HFFc6 (cell line): ENCODE data around the gene KXD1. TPM values are rescaled to one million over a fixed set of nuclear protein-coding genes. Genes with fewer than 3 reads are reported as not detected.

Source experiments
- DNase-seq: peaks from one replicate; pipeline ENCODE4 v3.0.0-alpha.2; 2018
- H3K27ac Mint-ChIP-seq: 2 replicates; pipeline ENCODE4 v1.8.0; 2020; ENCODE audit warnings: mild to moderate bottlenecking, mixed read lengths
- H3K27me3 Mint-ChIP-seq: 2 replicates; pipeline ENCODE4 v1.8.0; 2021; ENCODE audit warnings: mild to moderate bottlenecking, moderate library complexity, mixed read lengths; ENCODE audit not compliant: insufficient read depth
- H3K36me3 Mint-ChIP-seq: 2 replicates; pipeline ENCODE4 v1.8.0; 2021; ENCODE audit warnings: low read depth, mixed read lengths
- H3K4me1 Mint-ChIP-seq: 2 replicates; pipeline ENCODE4 v1.8.0; 2020; ENCODE audit warnings: low read depth, mixed read lengths
- H3K4me3 Mint-ChIP-seq: 2 replicates; pipeline ENCODE4 v1.8.0; 2020; ENCODE audit warnings: mild to moderate bottlenecking, moderate library complexity, mixed read lengths
- H3K9me3 Mint-ChIP-seq: 2 replicates; pipeline ENCODE4 v1.8.0; 2020; ENCODE audit warnings: mild to moderate bottlenecking, mixed read lengths
- total RNA-seq, 6 experiments: library from RNA; stranded (reverse); fragmentation: NEBNext Ultra II Directional; extraction: Animal tissue kit (Norgen Biotek cat#: 25700); gene quantifications; 2 replicates in 1 of 6; 3 replicates in 5 of 6; pipeline ENCODE4 v1.2.3, GENCODE V29; 2021
- TF ChIP-seq, protein P1 (sequence below): fragments of 200-600 bp; sonication (generic); IDR thresholded peaks from 2 replicates; pipeline ENCODE4 v1.5.0; 2021; ENCODE audit warnings: antibody characterized with exemption, mild to moderate bottlenecking

The KXD1 gene
- total RNA-seq, 6 experiments from 2014 or later = 109 to 123 (median 115) TPM

DNA sequence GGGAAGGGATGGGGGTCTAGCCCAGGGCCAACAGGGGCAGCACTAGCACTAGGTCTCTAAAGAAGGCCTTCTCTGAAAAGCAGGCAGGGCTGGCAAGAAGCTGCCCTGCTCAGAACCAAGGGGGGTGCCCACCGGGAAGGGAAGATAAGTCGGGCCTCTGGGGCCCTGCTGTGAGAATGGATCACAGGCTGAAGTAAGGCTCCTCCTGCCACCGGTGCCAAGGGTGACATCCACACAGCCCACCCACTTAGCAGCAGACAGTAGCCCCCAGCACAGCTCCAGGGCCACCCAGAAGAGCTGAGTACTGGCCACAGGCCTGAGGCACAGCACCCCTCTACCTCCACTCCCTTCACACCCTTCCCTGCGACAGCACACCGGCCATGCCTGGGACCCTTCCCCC lies 41.7 kb upstream of the KXD1 start:
- H3K4me3 Mint-ChIP-seq = no peak overlapping the region
- peak overlapping the region; percentile 73 for H3K27ac Mint-ChIP-seq

DNA sequence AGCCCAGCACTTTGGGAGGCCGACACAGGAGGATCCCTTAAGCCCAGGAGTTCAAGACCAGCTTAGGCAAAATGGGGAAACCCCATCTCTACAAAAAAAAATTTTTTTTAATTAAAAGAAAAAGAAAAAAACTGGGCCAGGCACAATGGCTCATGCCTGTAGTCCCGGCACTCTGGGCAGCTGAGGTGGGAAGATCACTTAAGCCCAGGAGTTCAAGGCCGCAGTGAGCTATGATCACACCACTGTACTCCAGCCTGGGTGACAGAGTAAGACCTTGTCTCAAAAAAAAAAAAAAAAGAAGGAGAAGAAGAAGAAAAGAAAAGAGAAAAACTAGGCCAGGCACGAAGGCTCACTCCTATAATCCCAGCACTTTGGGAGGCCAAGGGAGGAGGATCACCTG lies 40.1 kb upstream of the KXD1 start:
- no peaks in the 10 kb centered on the region for H3K9me3 Mint-ChIP-seq
- peaks cover 58% of the 10 kb centered on the region for H3K4me1 Mint-ChIP-seq
- peaks cover 2% of the 10 kb centered on the region; the same call in 1 of the 2 replicates for H3K27me3 Mint-ChIP-seq
- DNase-seq = no peak
- peaks cover 7% of the 10 kb centered on the region for H3K36me3 Mint-ChIP-seq
- TF ChIP-seq, protein P1, sequence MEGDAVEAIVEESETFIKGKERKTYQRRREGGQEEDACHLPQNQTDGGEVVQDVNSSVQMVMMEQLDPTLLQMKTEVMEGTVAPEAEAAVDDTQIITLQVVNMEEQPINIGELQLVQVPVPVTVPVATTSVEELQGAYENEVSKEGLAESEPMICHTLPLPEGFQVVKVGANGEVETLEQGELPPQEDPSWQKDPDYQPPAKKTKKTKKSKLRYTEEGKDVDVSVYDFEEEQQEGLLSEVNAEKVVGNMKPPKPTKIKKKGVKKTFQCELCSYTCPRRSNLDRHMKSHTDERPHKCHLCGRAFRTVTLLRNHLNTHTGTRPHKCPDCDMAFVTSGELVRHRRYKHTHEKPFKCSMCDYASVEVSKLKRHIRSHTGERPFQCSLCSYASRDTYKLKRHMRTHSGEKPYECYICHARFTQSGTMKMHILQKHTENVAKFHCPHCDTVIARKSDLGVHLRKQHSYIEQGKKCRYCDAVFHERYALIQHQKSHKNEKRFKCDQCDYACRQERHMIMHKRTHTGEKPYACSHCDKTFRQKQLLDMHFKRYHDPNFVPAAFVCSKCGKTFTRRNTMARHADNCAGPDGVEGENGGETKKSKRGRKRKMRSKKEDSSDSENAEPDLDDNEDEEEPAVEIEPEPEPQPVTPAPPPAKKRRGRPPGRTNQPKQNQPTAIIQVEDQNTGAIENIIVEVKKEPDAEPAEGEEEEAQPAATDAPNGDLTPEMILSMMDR = no peak
- no peak overlapping the region for H3K4me3 Mint-ChIP-seq
- H3K27ac Mint-ChIP-seq = no peak overlapping the region

More for the DNA sequence above, 41.7 kb upstream of the KXD1 start:
- H3K4me1 Mint-ChIP-seq = peaks cover 58% of the 10 kb centered on the region
- H3K36me3 Mint-ChIP-seq = peaks cover 4% of the 10 kb centered on the region
- peaks cover 2% of the 10 kb centered on the region; the same call in 1 of the 2 replicates for H3K27me3 Mint-ChIP-seq
- TF ChIP-seq, protein P1 = no peak
- H3K9me3 Mint-ChIP-seq = no peaks in the 10 kb centered on the region
- no peak for DNase-seq

DNA sequence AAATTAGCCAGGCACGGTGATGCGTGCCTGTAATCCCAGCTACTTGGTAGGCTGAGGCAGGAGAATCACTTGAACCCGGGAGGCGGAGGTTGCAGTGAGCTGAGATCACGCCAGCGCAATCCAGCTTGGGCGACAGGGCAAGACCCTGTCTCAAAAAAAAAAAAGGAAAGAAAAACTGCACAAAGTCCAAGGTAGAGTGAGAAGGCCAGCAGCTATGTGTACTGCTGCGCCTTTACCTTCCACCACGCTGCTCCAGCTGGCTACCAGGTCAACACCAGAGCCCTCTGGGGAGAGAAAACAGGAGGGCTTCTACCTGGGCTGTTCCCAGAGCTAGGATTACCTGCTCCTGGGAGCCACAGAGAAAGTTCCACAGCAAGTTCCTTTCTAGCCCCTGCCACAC lies 39.0 kb upstream of the KXD1 start:
- Mint-ChIP-seq H3K27ac (peak overlapping the region; percentile 97; the same call in 1 of the 2 replicates), H3K27me3 (peaks cover 2% of the 10 kb centered on the region; the same call in 1 of the 2 replicates), H3K4me1 (peaks cover 49% of the 10 kb centered on the region), H3K36me3 (peaks cover 7% of the 10 kb centered on the region), H3K4me3 (no peak overlapping the region), H3K9me3 (no peaks in the 10 kb centered on the region)
- no peak for DNase-seq
- TF ChIP-seq, protein P1 = no peak

DNA sequence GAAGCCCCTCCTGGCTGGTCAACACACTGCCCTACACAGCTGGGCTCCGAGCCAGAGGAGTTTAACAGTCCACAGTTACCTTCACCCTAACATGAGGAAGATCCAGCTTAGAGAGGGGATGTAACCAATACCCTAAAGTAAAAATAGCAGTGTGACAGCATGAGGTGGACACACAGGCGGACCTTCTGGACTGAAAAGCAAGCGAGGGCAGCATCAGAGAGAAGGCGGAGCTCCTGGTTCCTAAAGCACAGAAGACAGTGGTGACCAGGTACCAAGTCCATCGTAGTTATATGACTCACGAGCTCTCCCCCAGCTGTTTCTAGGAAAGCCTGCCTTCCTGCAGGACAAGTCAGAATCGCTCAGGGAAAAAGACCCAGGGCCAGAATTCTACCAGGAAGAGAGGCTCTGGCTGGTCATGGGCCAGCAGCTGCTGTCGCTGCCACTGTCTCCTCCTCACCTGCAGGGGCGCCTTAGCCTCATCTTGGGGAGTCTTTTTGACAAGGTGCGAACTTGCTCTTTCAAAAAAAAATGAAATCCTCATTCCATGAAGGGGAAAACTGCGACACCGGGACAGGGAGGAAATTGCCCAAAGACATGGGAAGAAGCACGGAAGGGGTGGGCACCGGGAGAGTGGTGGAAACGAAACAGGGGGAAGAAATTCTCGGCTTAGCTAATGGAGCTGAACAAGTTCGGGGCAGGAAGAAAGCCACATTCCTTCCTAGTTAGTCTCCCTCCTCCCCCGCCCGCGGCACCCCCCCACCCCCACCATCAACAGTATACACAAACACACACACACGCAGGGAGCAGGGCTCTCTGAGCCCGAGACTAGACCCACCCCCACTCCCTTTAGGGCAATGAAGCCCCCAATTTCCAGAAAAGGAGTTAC lies 37.5 kb upstream of the KXD1 start:
- Mint-ChIP-seq H3K27me3 (peaks cover 2% of the 10 kb centered on the region; the same call in 1 of the 2 replicates), H3K4me1 (peaks cover 33% of the 10 kb centered on the region), H3K4me3 (peak overlapping the region; percentile 92), H3K9me3 (no peaks in the 10 kb centered on the region), H3K27ac (peak overlapping the region; percentile 97), H3K36me3 (peaks cover 7% of the 10 kb centered on the region)
- peak; percentile 75 for DNase-seq
- TF ChIP-seq, protein P1 = peak; percentile 78

DNA sequence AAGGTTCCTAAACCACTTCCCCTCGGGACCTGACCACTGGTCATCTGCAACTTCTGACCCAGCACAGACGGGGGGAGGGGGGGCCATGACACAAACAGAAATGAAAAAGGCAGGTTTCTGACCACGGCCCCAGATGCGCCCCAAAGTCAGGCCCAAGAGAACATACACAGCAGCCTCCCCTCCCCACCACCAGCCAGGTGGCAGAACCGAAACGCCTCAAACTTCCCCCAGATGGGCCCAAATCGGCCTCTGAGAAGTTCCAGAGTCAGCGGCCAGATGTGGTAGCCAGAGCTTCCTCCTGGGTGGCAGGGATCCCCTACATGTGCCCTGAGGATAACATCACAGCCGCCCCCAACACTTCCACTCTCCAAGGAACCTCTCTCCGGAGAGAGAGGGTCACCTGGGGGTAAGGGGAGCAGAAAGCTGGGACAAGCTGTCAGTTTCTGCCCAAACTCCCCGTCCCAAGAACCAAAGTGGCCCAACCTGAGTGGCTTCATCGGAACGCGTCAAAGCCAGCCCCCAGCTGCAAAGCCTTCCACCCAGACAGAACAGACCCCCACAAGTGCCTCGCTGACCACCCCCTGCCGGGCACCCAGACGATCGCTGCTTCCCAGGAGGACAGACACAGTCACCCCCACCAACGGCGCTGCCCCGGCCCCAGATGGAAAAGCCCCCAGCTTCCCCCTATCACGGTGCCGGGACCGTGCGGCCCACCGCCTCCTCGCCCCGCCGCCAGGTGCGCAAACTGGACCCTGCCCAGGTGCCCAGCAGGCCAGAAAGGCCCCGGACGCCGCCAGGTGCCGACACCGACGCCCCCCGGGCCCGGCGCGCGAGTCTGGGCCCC lies 36.6 kb upstream of the KXD1 start:
- peaks cover 7% of the 10 kb centered on the region for H3K36me3 Mint-ChIP-seq
- peak overlapping the region; percentile 97 for H3K27ac Mint-ChIP-seq
- peaks cover 2% of the 10 kb centered on the region; the same call in 1 of the 2 replicates for H3K27me3 Mint-ChIP-seq
- no peak for DNase-seq
- H3K4me1 Mint-ChIP-seq = peaks cover 25% of the 10 kb centered on the region
- peak overlapping the region; percentile 92 for H3K4me3 Mint-ChIP-seq
- H3K9me3 Mint-ChIP-seq = no peaks in the 10 kb centered on the region
- TF ChIP-seq, protein P1 = peak; percentile 43
